Immature natural killer cell (primary cell): Measurements from ENCODE around the gene LRP2BP. TPM values are rescaled to one million over a fixed set of nuclear protein-coding genes. Genes with fewer than 3 reads are reported as not detected.
A peak's percentile ranks its signal among the peaks of the same experiment; 100 is the strongest.

Source experiments
- DNase-seq, 3 donors: peaks; one replicate each; pipeline ENCODE4 v3.0.0; 2022; ENCODE audit warnings: mixed read lengths in 1 of 3
- H3K27ac Mint-ChIP-seq, 6 donors: one replicate each; pipeline ENCODE4 v1.8.0; 2020; ENCODE audit warnings: mixed read lengths in 6 of 6, mild to moderate bottlenecking in 5 of 6, inconsistent platforms in 4 of 6, moderate library complexity in 3 of 6
- H3K27me3 Mint-ChIP-seq, 3 donors: one replicate each; pipeline ENCODE4 v1.8.0; 2020 to 2021; ENCODE audit warnings: low read depth in 3 of 3, mild to moderate bottlenecking in 3 of 3, mixed read lengths in 3 of 3, moderate library complexity in 3 of 3, inconsistent platforms in 1 of 3
- H3K36me3 Mint-ChIP-seq, 3 donors: one replicate each; pipeline ENCODE4 v1.8.0; 2020; ENCODE audit warnings: mixed read lengths in 3 of 3, inconsistent platforms in 2 of 3, mild to moderate bottlenecking in 2 of 3
- H3K4me1 Mint-ChIP-seq, 2 donors: one replicate each; pipeline ENCODE4 v1.8.0; 2020; ENCODE audit warnings: inconsistent platforms in 2 of 2, mild to moderate bottlenecking in 2 of 2, mixed read lengths in 2 of 2, moderate library complexity in 1 of 2
- H3K4me3 Mint-ChIP-seq, 5 donors: one replicate each; pipeline ENCODE4 v1.8.0; 2020; ENCODE audit warnings: mild to moderate bottlenecking in 5 of 5, mixed read lengths in 5 of 5, inconsistent platforms in 3 of 5, moderate library complexity in 3 of 5
- H3K9me3 Mint-ChIP-seq, 6 donors: one replicate each; pipeline ENCODE4 v1.8.0; 2020; ENCODE audit warnings: mild to moderate bottlenecking in 6 of 6, mixed read lengths in 6 of 6, inconsistent platforms in 4 of 6, moderate library complexity in 3 of 6
- polyA plus RNA-seq, 3 donors: library from polyadenylated mRNA; unstranded; fragments of 300-500 nt; fragmentation: Illumina TruSeq; gene quantifications; one replicate each; pipeline ENCODE4 v1.2.3, GENCODE V29; 2021

Gene LRP2BP
- polyA plus RNA-seq: under 1 TPM in 2 of 3 donors, not detected in 1; 0.17 to 0.36 TPM

- H3K27ac Mint-ChIP-seq: peak within 1 kb of the TSS; percentile 97 to 99 (median 98)
- peak within 1 kb of the TSS; percentile 94 to 98 (median 96) for H3K4me3 Mint-ChIP-seq
- H3K4me1 Mint-ChIP-seq: peaks cover 19 to 26% of the 10 kb centered on the region in 2 donors
- H3K36me3 Mint-ChIP-seq: peaks cover 0 to 11% (median 0%) of the 10 kb centered on the region in 3 donors
- H3K27me3 Mint-ChIP-seq: peaks cover 0 to 8% (median 6%) of the 10 kb centered on the region in 3 donors
- DNase-seq: peak; percentile 19 to 29 (median 28)
- no peaks in the 10 kb centered on the region for H3K9me3 Mint-ChIP-seq
Observed at GRCh38 chr4:185395238-185395955, at the start of gene LRP2BP. Gene LRP2BP (minus strand): TSS chr4:185395924. CDS start chr4:185378186, 17,738 bp downstream.

- DNase-seq: no peak
- no peaks in the 10 kb centered on the region for H3K9me3 Mint-ChIP-seq
- no peak overlapping the region for H3K4me3 Mint-ChIP-seq
- H3K36me3 Mint-ChIP-seq: no peaks in the 10 kb centered on the region
- H3K4me1 Mint-ChIP-seq: no peaks in the 10 kb centered on the region
- H3K27me3 Mint-ChIP-seq: peaks cover 2 to 9% (median 4%) of the 10 kb centered on the region in 3 donors
- no peak overlapping the region for H3K27ac Mint-ChIP-seq
Observed at GRCh38 chr4:185445209-185445608, 49.5 kb upstream of the LRP2BP start.

GRCh38 chr4:185441479-185441878 lies 45.8 kb upstream of the LRP2BP start:
- DNase-seq: no peak
- H3K9me3 Mint-ChIP-seq: no peaks in the 10 kb centered on the region
- no peak overlapping the region for H3K4me3 Mint-ChIP-seq
- no peaks in the 10 kb centered on the region for H3K36me3 Mint-ChIP-seq
- peaks cover 2 to 9% (median 2%) of the 10 kb centered on the region in 3 donors for H3K27me3 Mint-ChIP-seq
- no peak overlapping the region for H3K27ac Mint-ChIP-seq
- no peaks in the 10 kb centered on the region for H3K4me1 Mint-ChIP-seq

- Mint-ChIP-seq H3K9me3 (no peaks in the 10 kb centered on the region), H3K27ac (no peak overlapping the region), H3K4me1 (no peaks in the 10 kb centered on the region), H3K36me3 (no peaks in the 10 kb centered on the region), H3K4me3 (no peak overlapping the region), H3K27me3 (peaks cover 4 to 12% (median 11%) of the 10 kb centered on the region in 3 donors)
- DNase-seq: no peak
Observed at GRCh38 chr4:185437809-185438208, 42.1 kb upstream of the LRP2BP start.

GRCh38 chr4:185435466-185435865 lies 39.7 kb upstream of the LRP2BP start:
- DNase-seq: no peak
- Mint-ChIP-seq H3K36me3 (no peaks in the 10 kb centered on the region), H3K4me3 (no peak overlapping the region), H3K9me3 (no peaks in the 10 kb centered on the region), H3K27ac (no peak overlapping the region), H3K27me3 (peaks cover 2 to 11% (median 6%) of the 10 kb centered on the region in 3 donors), H3K4me1 (no peaks in the 10 kb centered on the region)

GRCh38 chr4:185429660-185430059 lies 33.9 kb upstream of the LRP2BP start:
- no peak for DNase-seq
- H3K4me3 Mint-ChIP-seq: no peak overlapping the region
- H3K4me1 Mint-ChIP-seq: peaks cover 15% of the 10 kb centered on the region in 2 donors
- no peaks in the 10 kb centered on the region for H3K9me3 Mint-ChIP-seq
- H3K36me3 Mint-ChIP-seq: no peaks in the 10 kb centered on the region
- H3K27ac Mint-ChIP-seq: no peak overlapping the region
- peaks cover 5 to 30% (median 13%) of the 10 kb centered on the region in 3 donors for H3K27me3 Mint-ChIP-seq

GRCh38 chr4:185426960-185427688 lies 31.4 kb upstream of the LRP2BP start:
- H3K4me3 Mint-ChIP-seq: peak overlapping the region in 4 of 5 donors; percentile 5 to 92 (median 43)
- H3K36me3 Mint-ChIP-seq: peaks cover 0 to under 1% (median 0%) of the 10 kb centered on the region in 3 donors
- H3K27ac Mint-ChIP-seq: peak overlapping the region in 5 of 6 donors; percentile 15 to 96 (median 59)

GRCh38 chr4:185425647-185426352 lies 30.1 kb upstream of the LRP2BP start, which contains the start of gene UFSP2:
Gene UFSP2 (minus strand): TSS chr4:185425964. CDS start chr4:185425868, 96 bp downstream.
- Mint-ChIP-seq H3K4me1 (peaks cover 15 to 29% of the 10 kb centered on the region in 2 donors), H3K36me3 (peaks cover 6 to 12% (median 10%) of the 10 kb centered on the region in 3 donors), H3K27me3 (peaks cover 5 to 27% (median 15%) of the 10 kb centered on the region in 3 donors), H3K27ac (peak within 1 kb of the TSS; percentile 93 to 100 (median 98)), H3K9me3 (no peaks in the 10 kb centered on the region), H3K4me3 (peak within 1 kb of the TSS; percentile 86 to 92 (median 86))
- peak; percentile 93 for DNase-seq

More at GRCh38 chr4:185426960-185427688, 31.4 kb upstream of the LRP2BP start:
- Mint-ChIP-seq H3K9me3 (no peaks in the 10 kb centered on the region), H3K27me3 (peaks cover 5 to 27% (median 15%) of the 10 kb centered on the region in 3 donors), H3K4me1 (peaks cover 15 to 29% of the 10 kb centered on the region in 2 donors)
- no peak for DNase-seq

- DNase-seq: no peak
- Mint-ChIP-seq H3K9me3 (no peaks in the 10 kb centered on the region), H3K27me3 (peaks cover 5 to 27% (median 15%) of the 10 kb centered on the region in 3 donors), H3K36me3 (peaks cover 6 to 12% (median 10%) of the 10 kb centered on the region in 3 donors), H3K27ac (peak overlapping the region; percentile 93 to 100 (median 98)), H3K4me3 (peak overlapping the region; percentile 86 to 92 (median 86)), H3K4me1 (peaks cover 15 to 29% of the 10 kb centered on the region in 2 donors)
Observed at GRCh38 chr4:185424905-185425646, 29.4 kb upstream of the LRP2BP start.

GRCh38 chr4:185421366-185422124 lies 25.8 kb upstream of the LRP2BP start:
- DNase-seq: no peak
- H3K4me1 Mint-ChIP-seq: peaks cover 15 to 28% of the 10 kb centered on the region in 2 donors
- H3K27me3 Mint-ChIP-seq: peaks cover 2 to 20% (median 10%) of the 10 kb centered on the region in 3 donors
- no peaks in the 10 kb centered on the region for H3K9me3 Mint-ChIP-seq
- peaks cover 18 to 24% (median 19%) of the 10 kb centered on the region in 3 donors for H3K36me3 Mint-ChIP-seq
- no peak overlapping the region for H3K27ac Mint-ChIP-seq
- H3K4me3 Mint-ChIP-seq: no peak overlapping the region

- Mint-ChIP-seq H3K9me3 (no peaks in the 10 kb centered on the region), H3K27ac (no peak overlapping the region), H3K27me3 (peaks cover 0 to 3% (median 0%) of the 10 kb centered on the region in 3 donors), H3K4me1 (no peaks in the 10 kb centered on the region), H3K4me3 (no peak overlapping the region), H3K36me3 (peaks cover 18 to 44% (median 26%) of the 10 kb centered on the region in 3 donors)
- no peak for DNase-seq
Observed at GRCh38 chr4:185416955-185417354, 21.2 kb upstream of the LRP2BP start.

- Mint-ChIP-seq H3K9me3 (no peaks in the 10 kb centered on the region), H3K27ac (no peak overlapping the region), H3K4me3 (no peak overlapping the region), H3K4me1 (no peaks in the 10 kb centered on the region), H3K27me3 (peaks cover 0 to 2% (median 0%) of the 10 kb centered on the region in 3 donors), H3K36me3 (peaks cover 15 to 46% (median 30%) of the 10 kb centered on the region in 3 donors)
- DNase-seq: no peak
Observed at GRCh38 chr4:185412412-185412811, 16.7 kb upstream of the LRP2BP start.
